Measurements from ENCODE around the gene PPM1G.
A peak's percentile ranks its signal among the peaks of the same experiment; 100 is the strongest.

PPM1G gene

DNA sequence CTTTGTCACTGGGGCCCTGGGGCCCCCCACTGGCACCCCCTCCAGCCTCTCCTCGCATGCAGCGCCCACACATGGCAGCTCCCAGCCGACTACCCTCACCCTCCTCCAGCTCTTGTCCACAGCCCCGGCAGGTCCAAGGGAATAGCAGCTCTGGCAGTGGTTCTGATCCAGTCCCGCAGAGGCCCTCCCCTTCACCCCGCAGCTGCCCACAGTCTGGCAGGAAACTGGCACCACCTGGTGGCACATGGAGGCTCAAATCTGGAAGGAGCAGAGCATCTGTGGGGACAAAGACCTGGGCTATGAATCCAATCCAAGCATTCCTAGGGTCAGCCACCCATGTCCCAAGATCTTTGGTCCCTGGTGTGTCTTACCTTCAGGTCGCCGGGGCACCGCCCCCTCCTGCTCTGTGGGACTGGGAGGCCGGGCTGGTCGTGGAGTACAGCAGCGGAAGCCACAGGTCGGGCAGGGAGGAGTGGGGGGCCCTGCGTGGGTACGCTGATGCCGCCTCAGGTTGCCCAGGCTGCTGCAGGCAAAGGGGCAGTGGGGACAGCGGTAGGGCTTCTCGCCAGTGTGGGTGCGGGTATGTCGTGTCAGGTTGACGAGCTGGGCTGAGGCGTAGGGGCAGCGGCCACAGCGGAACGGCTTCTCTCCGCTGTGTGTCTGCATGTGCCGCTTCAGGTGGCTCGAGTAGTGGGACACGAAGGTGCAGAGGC, 31.1 kb downstream of the PPM1G start:
- no peak overlapping the region for H3K9ac ChIP-seq (ENCODE audit: low read length)
- no peaks in the 10 kb centered on the region for H3K27me3 ChIP-seq (ENCODE audit: control insufficient read depth, insufficient read depth, low read length)
- no peak overlapping the region for H3K4me3 ChIP-seq (ENCODE audit: low read length)
- no peak overlapping the region for H3K27ac ChIP-seq (ENCODE audit: low read depth, low read length)
- H3K36me3 ChIP-seq (ENCODE audit: control insufficient read depth, insufficient read depth, low read length): peaks cover 38% of the 10 kb centered on the region
- H3K4me1 ChIP-seq (ENCODE audit: control insufficient read depth, insufficient read depth, low read length): peaks cover 13% of the 10 kb centered on the region

DNA sequence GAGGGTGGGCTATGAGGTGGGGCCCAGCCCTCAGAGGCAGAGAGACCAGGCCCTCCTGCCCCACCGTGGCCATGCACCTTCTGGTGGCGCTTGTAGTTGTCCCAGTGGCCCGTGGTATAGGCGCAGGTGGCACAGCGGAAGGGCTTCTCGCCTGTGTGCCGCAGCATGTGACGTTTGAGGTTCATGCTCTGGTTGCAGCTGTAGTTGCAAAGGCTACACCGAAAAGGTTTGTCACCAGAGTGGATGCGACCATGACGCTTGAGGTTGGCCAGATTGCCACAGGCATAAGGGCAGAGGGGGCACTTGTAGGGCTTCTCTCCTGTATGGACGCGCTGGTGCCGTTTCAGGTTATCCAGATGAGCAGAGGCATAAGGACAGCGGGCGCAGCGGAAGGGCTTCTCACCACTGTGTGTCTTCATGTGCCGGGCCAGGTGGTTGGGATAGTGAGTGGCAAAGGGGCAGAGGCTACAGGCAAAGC, 31.7 kb downstream of the PPM1G start:
- Histone ChIP-seq H3K27me3 (ENCODE audit: control insufficient read depth, insufficient read depth, low read length) (no peaks in the 10 kb centered on the region), H3K4me3 (ENCODE audit: low read length) (no peak overlapping the region), H3K27ac (ENCODE audit: low read depth, low read length) (no peak overlapping the region), H3K4me1 (ENCODE audit: control insufficient read depth, insufficient read depth, low read length) (peaks cover 13% of the 10 kb centered on the region), H3K9ac (ENCODE audit: low read length) (no peak overlapping the region), H3K36me3 (ENCODE audit: control insufficient read depth, insufficient read depth, low read length) (peaks cover 39% of the 10 kb centered on the region)

DNA sequence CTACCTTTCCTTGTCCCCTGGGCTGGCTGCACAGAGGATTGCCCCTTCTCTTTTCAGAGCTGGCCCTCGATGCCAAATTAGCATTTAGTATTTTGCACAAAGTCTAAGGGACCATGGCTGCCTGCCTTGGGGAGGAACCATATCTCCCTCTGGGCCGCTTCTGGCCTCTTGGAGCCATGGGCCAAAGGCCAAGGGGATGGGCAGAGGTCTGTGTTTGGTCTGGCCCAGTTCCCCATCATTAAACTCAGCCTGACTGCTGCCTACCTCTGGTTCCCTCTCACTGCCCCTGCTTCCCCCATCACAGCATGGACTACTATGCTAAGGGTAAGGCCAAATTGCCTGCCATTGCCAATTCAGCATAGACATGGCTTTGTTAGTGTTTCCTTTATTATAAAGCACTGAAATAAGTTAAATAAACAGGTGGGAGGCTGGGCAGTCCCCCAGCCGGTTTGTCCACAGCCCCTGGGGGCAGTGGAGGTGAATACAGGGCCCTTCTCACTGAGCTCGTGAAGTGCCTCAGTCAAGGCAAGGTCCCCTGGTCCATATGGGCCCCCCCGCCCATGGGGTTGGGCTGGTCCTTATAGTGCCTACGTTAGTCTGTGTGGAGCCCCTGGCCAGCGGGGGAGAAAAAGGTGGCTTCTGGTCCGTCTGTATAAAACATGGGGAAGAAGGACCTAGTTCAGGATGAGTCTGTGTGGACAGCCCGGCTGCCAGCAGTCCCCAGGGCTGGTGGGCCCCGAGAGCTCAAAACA, 32.3 kb downstream of the PPM1G start:
- H3K9ac ChIP-seq (ENCODE audit: low read length): no peak overlapping the region

DNA sequence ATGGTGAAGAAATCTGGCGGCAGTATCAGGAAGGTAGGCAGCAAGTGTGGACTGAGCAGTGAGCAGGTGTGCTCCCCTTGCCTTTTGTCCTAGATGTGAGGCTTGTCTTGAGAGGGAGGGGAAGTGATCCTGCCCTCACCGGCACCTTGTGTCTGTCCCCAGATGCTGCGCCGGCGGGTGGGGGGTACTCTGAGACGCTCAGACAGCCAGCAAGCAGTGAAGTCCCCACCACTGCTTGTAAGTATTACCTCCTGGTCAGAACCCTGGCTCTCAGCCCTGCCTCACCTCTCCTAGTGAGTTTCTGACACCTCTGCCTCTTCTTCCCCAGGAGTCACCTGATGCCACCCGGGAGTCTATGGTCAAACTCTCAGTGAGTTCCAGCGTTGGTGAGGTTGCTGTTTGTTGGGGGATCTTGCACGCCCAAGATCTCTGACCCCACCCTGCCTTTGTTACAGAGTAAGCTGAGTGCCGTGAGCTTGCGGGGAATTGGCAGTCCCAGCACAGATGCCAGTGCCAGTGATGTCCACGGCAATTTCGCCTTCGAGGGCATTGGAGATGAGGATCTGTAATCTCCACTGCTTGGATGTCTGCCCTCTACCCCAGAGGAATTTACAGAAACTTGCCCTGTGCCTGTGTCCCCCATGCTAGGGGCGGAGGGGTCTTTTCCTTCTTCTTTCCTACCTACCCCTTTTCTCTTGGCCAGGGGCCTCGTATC, 33.1 kb downstream of the PPM1G start:
- Histone ChIP-seq H3K27ac (ENCODE audit: low read depth, low read length) (no peak overlapping the region), H3K4me1 (ENCODE audit: control insufficient read depth, insufficient read depth, low read length) (peaks cover 15% of the 10 kb centered on the region), H3K27me3 (ENCODE audit: control insufficient read depth, insufficient read depth, low read length) (no peaks in the 10 kb centered on the region), H3K4me3 (ENCODE audit: low read length) (no peak overlapping the region), H3K9ac (ENCODE audit: low read length) (no peak overlapping the region), H3K36me3 (ENCODE audit: control insufficient read depth, insufficient read depth, low read length) (peaks cover 39% of the 10 kb centered on the region)

More for the DNA sequence above, 32.3 kb downstream of the PPM1G start:
- Histone ChIP-seq H3K36me3 (ENCODE audit: control insufficient read depth, insufficient read depth, low read length) (peaks cover 39% of the 10 kb centered on the region), H3K27ac (ENCODE audit: low read depth, low read length) (no peak overlapping the region), H3K4me3 (ENCODE audit: low read length) (no peak overlapping the region), H3K4me1 (ENCODE audit: control insufficient read depth, insufficient read depth, low read length) (peaks cover 13% of the 10 kb centered on the region), H3K27me3 (ENCODE audit: control insufficient read depth, insufficient read depth, low read length) (no peaks in the 10 kb centered on the region)

DNA sequence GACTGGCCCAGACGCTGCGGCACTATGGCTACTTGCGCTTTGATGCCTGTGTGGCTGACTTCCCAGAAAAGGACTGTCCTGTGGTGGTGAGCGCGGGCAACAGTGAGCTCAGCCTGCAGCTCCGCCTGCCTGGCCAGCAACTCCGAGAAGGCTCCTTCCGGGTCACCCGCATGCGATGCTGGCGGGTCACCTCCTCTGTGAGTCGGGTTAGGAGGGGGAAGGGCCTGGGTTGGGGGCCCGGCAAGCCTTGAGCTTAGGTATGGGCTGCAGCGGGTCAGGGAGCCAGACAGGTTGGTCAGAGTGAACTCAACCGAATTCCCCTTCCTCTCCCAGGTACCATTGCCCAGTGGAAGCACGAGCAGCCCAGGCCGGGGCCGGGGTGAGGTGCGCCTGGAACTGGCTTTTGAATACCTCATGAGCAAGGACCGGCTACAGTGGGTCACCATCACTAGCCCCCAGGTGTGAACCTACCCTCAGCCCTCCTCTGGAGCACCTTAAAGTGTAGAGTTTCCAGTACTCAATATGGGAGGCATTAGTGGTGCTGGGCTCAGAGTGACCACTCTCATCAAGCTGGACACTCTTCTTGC, 33.8 kb downstream of the PPM1G start:
- no peak overlapping the region for H3K27ac ChIP-seq (ENCODE audit: low read depth, low read length)
- H3K4me1 ChIP-seq (ENCODE audit: control insufficient read depth, insufficient read depth, low read length): peaks cover 15% of the 10 kb centered on the region
- H3K27me3 ChIP-seq (ENCODE audit: control insufficient read depth, insufficient read depth, low read length): no peaks in the 10 kb centered on the region
- no peak overlapping the region for H3K9ac ChIP-seq (ENCODE audit: low read length)
- H3K36me3 ChIP-seq (ENCODE audit: control insufficient read depth, insufficient read depth, low read length): peaks cover 39% of the 10 kb centered on the region
- no peak overlapping the region for H3K4me3 ChIP-seq (ENCODE audit: low read length)

DNA sequence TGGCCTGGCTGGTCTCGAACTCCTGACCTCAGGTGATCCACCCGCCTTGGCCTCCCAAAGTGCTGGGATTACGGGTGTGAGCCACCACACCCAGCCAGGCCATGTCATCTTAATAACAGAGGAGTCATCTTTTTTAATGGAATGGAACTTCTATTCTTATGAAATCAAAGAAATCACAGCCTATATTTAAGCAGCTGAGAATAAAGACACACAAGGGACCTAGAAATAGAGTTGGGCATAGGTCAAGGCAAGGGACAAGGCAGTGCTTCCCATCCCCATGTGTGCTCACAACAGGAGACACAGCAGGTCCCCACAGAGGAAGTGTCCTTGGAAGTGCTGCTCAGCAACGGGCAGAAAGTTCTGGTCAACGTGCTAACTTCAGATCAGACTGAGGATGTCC, 35.8 kb downstream of the PPM1G start:
- H3K4me1 ChIP-seq (ENCODE audit: control insufficient read depth, insufficient read depth, low read length): peaks cover 15% of the 10 kb centered on the region
- H3K36me3 ChIP-seq (ENCODE audit: control insufficient read depth, insufficient read depth, low read length): peaks cover 40% of the 10 kb centered on the region

DNA sequence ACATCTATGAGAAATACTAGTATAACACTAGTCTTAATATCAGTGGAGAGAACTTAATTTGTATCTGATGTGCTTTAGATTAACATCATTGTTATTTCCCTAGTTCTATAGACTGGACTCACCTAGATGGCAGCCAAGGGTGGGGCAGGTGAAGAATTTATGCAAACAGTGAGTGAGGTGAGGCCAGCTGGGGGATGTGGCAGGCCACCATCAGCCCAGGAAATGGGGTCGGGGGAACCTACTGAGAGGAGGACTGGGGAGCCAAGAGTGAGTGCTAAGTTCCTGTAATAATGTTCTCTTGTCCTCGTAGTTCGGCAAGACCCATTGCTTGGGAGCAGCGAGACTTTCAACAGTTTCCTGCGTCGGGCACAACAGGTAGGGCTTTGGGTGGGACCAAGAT, 36.5 kb downstream of the PPM1G start:
- H3K36me3 ChIP-seq (ENCODE audit: control insufficient read depth, insufficient read depth, low read length): peaks cover 41% of the 10 kb centered on the region
- no peak overlapping the region for H3K27ac ChIP-seq (ENCODE audit: low read depth, low read length)
- no peak overlapping the region for H3K4me3 ChIP-seq (ENCODE audit: low read length)
- H3K27me3 ChIP-seq (ENCODE audit: control insufficient read depth, insufficient read depth, low read length): no peaks in the 10 kb centered on the region
- peaks cover 15% of the 10 kb centered on the region for H3K4me1 ChIP-seq (ENCODE audit: control insufficient read depth, insufficient read depth, low read length)
- H3K9ac ChIP-seq (ENCODE audit: low read length): no peak overlapping the region

More for the DNA sequence above, 35.8 kb downstream of the PPM1G start:
- no peak overlapping the region for H3K9ac ChIP-seq (ENCODE audit: low read length)
- no peak overlapping the region for H3K27ac ChIP-seq (ENCODE audit: low read depth, low read length)
- no peak overlapping the region for H3K4me3 ChIP-seq (ENCODE audit: low read length)
- H3K27me3 ChIP-seq (ENCODE audit: control insufficient read depth, insufficient read depth, low read length): no peaks in the 10 kb centered on the region

DNA sequence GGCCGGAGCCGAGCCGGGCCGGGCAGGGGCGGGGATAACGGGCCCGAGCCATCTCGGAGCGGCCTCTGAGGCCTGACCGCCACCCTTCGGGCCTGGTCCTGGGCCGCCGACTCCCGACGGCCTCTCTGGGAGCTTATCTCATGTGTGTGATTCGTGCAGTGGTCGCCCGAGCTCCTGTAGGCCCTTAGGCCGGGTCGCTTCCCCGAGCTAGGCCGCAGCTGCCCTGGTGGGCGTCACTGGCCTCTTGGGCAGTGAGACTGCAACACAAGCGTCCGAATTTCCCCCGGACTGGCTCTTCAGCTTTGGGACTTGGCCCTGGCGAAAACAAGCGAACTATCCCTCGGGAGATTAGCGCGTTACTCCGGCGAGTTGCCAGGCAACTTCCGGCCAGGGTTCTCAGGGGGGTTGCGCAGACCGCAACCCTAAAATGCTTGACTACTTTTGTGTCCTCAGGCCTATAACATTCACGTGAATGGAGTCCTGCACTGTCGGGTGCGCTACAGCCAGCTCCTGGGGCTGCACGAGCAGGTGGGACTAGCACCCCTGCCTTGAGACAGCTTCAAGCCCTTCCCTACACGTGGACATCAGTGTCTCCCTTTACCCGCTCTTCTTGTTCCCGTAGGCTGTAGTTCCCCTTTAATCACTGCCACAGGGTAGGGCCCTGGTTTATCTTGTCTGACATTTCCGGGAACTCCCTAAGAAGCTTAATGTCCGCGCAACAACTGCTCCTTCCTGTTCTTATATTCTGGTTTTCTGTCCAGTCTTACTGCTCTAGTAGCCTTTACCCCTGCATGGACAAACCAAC, 38.4 kb downstream of the PPM1G start:
- Histone ChIP-seq H3K36me3 (ENCODE audit: control insufficient read depth, insufficient read depth, low read length) (peaks cover 36% of the 10 kb centered on the region), H3K27me3 (ENCODE audit: control insufficient read depth, insufficient read depth, low read length) (no peaks in the 10 kb centered on the region), H3K4me3 (ENCODE audit: low read length) (peak overlapping the region; percentile 93), H3K9ac (ENCODE audit: low read length) (peak overlapping the region; percentile 50), H3K27ac (ENCODE audit: low read depth, low read length) (peak overlapping the region; percentile 86), H3K4me1 (ENCODE audit: control insufficient read depth, insufficient read depth, low read length) (peaks cover 15% of the 10 kb centered on the region)

DNA sequence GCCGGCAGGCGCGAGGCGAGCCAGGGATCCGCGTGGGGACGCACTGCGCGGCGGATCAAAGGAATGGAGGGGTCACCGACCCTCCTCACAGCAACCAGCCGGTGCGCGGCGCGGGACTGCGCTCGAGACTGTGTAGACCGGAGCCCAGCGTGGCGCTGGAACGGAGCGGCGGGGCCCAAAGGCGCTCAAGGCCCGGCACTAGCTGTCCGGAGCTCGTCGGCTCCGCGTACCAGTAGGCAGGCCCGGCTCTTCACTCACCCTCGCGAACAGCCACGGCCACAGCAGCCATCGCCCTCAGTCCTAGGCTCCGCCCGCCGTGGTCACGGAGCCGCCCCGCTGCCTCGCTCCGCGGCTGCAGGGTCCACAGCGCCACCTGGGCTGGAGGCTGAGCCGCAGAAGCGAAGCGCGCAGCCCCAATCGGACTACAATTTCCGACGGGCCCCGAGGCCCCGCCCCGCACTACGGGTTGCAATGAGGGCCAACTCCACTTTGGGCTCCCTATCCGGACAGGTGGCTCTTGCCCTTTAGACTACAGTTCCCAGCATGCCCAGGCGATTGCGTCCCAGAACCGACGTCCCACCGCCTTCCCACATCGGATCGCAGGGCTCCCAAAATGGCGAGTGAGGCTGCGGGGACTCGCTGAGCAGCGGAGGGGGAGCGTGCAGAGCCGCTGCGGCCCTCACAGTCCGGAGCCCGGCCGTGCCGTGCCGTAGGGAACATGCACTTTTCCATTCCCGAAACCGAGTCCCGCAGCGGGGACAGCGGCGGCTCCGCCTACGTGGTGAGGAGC, 39.2 kb downstream of the PPM1G start, which contains the start of the genes EIF2B4 and SNX17:
TSS of gene EIF2B4 (minus strand) at position 313 of the 790 bp plus-strand sequence. CDS start at position 289, 24 bp downstream.
TSS of gene SNX17 (plus strand) at position 591 of the 790 bp plus-strand sequence. CDS start at position 719, 128 bp downstream.
- Histone ChIP-seq H3K36me3 (ENCODE audit: control insufficient read depth, insufficient read depth, low read length) (peaks cover 36% of the 10 kb centered on the region), H3K4me3 (ENCODE audit: low read length) (peak within 1 kb of the TSS; percentile 93), H3K27ac (ENCODE audit: low read depth, low read length) (peak within 1 kb of the TSS; percentile 90), H3K27me3 (ENCODE audit: control insufficient read depth, insufficient read depth, low read length) (no peaks in the 10 kb centered on the region), H3K4me1 (ENCODE audit: control insufficient read depth, insufficient read depth, low read length) (peaks cover 15% of the 10 kb centered on the region), H3K9ac (ENCODE audit: low read length) (peak within 1 kb of the TSS; percentile 74)

DNA sequence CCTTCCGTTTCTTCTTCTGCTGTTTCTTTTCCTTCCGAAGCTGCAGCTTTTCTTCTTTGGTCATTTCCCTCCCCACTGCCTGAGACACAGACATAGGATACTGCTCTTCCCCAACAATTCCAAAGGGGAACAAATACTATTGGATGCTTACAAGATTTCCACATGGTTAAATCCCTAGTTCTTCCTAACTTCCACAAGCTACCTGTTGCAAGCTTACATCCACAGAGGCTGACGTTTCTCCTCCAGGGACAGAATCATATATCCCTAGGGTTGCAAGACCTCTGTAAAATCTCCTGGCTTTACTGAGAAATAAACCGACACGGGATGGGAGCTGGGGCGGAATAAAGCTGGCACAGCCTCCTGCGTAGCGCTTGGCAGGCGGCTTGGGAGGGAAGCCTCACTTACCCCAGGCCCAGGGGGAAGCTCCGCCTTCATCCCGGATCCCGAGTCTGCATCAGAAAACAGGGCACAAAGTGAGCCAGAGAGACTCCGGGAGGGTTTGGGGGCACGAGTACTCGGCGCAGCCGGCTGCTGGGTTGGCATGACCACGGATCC, 39.8 kb downstream of the PPM1G start:
- Histone ChIP-seq H3K27ac (ENCODE audit: low read depth, low read length) (peak overlapping the region; percentile 90), H3K4me1 (ENCODE audit: control insufficient read depth, insufficient read depth, low read length) (peaks cover 15% of the 10 kb centered on the region), H3K9ac (ENCODE audit: low read length) (peak overlapping the region; percentile 74), H3K27me3 (ENCODE audit: control insufficient read depth, insufficient read depth, low read length) (no peaks in the 10 kb centered on the region), H3K36me3 (ENCODE audit: control insufficient read depth, insufficient read depth, low read length) (peaks cover 34% of the 10 kb centered on the region), H3K4me3 (ENCODE audit: low read length) (peak overlapping the region; percentile 81)
